Body of pancreas (tissue), 4 donors: ENCODE data around the gene TUT4.

Experiments used
- POLR2A ChIP-seq, 3 donors: fragments of 450-650 bp; IDR thresholded peaks; one replicate each; pipeline ENCODE4 v1.6.1; 2016; ENCODE audit warnings: antibody characterized with exemption in 3 of 3, mild to moderate bottlenecking in 2 of 3
- TF ChIP-seq, protein P1 (sequence below), 7 experiments: fragments of 450-650 bp in 4 of 7; fragments of 200-600 bp in 3 of 7; sonication (generic) in 3 of 7; IDR thresholded peaks; one replicate each; pipeline ENCODE4 v1.5.1; 2016 to 2019; ENCODE audit warnings: antibody characterized with exemption in 7 of 7

DNA sequence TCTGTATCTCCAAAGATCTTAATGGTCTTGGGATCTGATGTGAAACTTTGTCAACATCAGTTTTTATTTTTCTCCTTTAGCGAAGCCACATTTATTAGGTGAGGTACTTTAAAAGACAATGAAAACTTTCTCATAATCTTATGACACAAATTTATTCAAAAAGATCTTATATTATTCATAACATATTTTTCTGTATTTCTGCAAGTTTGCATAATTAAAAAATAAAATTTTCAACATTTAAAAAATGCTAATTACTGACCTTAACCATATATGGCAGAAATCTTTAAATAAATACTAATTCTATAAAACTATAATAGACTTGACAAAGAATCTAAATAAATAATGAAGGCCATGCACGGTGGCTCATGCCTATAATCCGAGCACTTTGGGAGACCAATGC lies 75.9 kb downstream of the TUT4 start:
- TF ChIP-seq, protein P1, sequence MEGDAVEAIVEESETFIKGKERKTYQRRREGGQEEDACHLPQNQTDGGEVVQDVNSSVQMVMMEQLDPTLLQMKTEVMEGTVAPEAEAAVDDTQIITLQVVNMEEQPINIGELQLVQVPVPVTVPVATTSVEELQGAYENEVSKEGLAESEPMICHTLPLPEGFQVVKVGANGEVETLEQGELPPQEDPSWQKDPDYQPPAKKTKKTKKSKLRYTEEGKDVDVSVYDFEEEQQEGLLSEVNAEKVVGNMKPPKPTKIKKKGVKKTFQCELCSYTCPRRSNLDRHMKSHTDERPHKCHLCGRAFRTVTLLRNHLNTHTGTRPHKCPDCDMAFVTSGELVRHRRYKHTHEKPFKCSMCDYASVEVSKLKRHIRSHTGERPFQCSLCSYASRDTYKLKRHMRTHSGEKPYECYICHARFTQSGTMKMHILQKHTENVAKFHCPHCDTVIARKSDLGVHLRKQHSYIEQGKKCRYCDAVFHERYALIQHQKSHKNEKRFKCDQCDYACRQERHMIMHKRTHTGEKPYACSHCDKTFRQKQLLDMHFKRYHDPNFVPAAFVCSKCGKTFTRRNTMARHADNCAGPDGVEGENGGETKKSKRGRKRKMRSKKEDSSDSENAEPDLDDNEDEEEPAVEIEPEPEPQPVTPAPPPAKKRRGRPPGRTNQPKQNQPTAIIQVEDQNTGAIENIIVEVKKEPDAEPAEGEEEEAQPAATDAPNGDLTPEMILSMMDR (IDR thresholded peaks at IDR 0.05): no peak
- TF ChIP-seq POLR2A (IDR thresholded peaks at IDR 0.05): no peak
